Smooth muscle cell (in vitro differentiated cells): Measurements from ENCODE around the gene PTPRCAP. TPM values are rescaled to one million over a fixed set of nuclear protein-coding genes. Genes with fewer than 3 reads are reported as not detected.

Experiments
- DNase-seq: peaks from one replicate; lab custom pipeline; 2025; ENCODE audit not compliant: unreplicated experiment; lab: John Stamatoyannopoulos, UW
- H2AFZ ChIP-seq: fragments of 200-600 bp; sonication (generic); 2 replicates; pipeline ENCODE4 v1.6.0; 2016; ENCODE audit warnings: antibody characterized with exemption, low read depth, mild to moderate bottlenecking
- H3F3A ChIP-seq: fragments of 200-600 bp; sonication (generic); 2 replicates; pipeline ENCODE4 v1.6.0; 2017; ENCODE audit warnings: antibody characterized with exemption, low read depth
- H3K27ac ChIP-seq: fragments of 200-600 bp; sonication (generic); 2 replicates; pipeline ENCODE4 v1.5.1; 2016; ENCODE audit warnings: low read depth, mild to moderate bottlenecking
- H3K27me3 ChIP-seq: fragments of 200-600 bp; sonication (generic); 2 replicates; pipeline ENCODE4 v1.6.1; 2016; ENCODE audit warnings: low read depth, mild to moderate bottlenecking
- H3K36me3 ChIP-seq: fragments of 200-600 bp; sonication (generic); 2 replicates; pipeline ENCODE4 v1.5.1; 2016; ENCODE audit warnings: low read depth
- H3K4me1 ChIP-seq: fragments of 200-600 bp; sonication (generic); 2 replicates; pipeline ENCODE4 v1.5.1; 2016; ENCODE audit warnings: low read depth
- H3K4me2 ChIP-seq: fragments of 200-600 bp; sonication (generic); 2 replicates; pipeline ENCODE4 v1.6.0; 2016; ENCODE audit warnings: mild to moderate bottlenecking
- H3K4me3 ChIP-seq: fragments of 200-600 bp; sonication (generic); 2 replicates; pipeline ENCODE4 v1.5.1; 2016; ENCODE audit warnings: mild to moderate bottlenecking
- H3K79me2 ChIP-seq: fragments of 200-600 bp; sonication (generic); 2 replicates; pipeline ENCODE4 v1.6.0; 2016; ENCODE audit warnings: low read depth, mild to moderate bottlenecking
- H3K9ac ChIP-seq: fragments of 200-600 bp; sonication (generic); 2 replicates; pipeline ENCODE4 v1.6.0; 2016; ENCODE audit warnings: low read depth
- H3K9me3 ChIP-seq: fragments of 200-600 bp; sonication (generic); replicated peaks from 2 replicates; pipeline ENCODE4 v1.5.1; 2016; ENCODE audit warnings: low read depth
- H4K20me1 ChIP-seq: fragments of 200-600 bp; sonication (generic); 2 replicates; pipeline ENCODE4 v1.6.0; 2016; ENCODE audit warnings: low read depth
- WGBS: methylation state at CpG from one replicate; pipeline ENCODE4 v1.1.7; 2016; ENCODE audit warnings: low lambda C conversion rate; 5-methylcytosine and 5-hydroxymethylcytosine counted together
- polyA plus RNA-seq: library from polyadenylated mRNA; unstranded; fragments of >200 nt; fragmentation: Nextera tagmentation; extraction: Ambion mirVana; gene quantifications from 2 replicates; pipeline ENCODE4 v1.2.1, GENCODE V29; 2016
- total RNA-seq: library from RNA; depleted of rRNA; stranded (reverse); fragments of >200 nt; gene quantifications from 2 replicates; pipeline ENCODE4 v1.2.3, GENCODE V29; 2014
- TF ChIP-seq, protein P1 (sequence below): fragments of 200-600 bp; sonication (generic); IDR thresholded peaks from 2 replicates; pipeline ENCODE4 v1.5.1; 2017; ENCODE audit warnings: borderline replicate concordance, mild to moderate bottlenecking, antibody characterized with exemption; ENCODE audit not compliant: insufficient read depth, poor library complexity, severe bottlenecking

The PTPRCAP gene
- total and polyA plus RNA-seq, 2 experiments from 2014 or later = 1.1 TPM; not detected in 1

DNA sequence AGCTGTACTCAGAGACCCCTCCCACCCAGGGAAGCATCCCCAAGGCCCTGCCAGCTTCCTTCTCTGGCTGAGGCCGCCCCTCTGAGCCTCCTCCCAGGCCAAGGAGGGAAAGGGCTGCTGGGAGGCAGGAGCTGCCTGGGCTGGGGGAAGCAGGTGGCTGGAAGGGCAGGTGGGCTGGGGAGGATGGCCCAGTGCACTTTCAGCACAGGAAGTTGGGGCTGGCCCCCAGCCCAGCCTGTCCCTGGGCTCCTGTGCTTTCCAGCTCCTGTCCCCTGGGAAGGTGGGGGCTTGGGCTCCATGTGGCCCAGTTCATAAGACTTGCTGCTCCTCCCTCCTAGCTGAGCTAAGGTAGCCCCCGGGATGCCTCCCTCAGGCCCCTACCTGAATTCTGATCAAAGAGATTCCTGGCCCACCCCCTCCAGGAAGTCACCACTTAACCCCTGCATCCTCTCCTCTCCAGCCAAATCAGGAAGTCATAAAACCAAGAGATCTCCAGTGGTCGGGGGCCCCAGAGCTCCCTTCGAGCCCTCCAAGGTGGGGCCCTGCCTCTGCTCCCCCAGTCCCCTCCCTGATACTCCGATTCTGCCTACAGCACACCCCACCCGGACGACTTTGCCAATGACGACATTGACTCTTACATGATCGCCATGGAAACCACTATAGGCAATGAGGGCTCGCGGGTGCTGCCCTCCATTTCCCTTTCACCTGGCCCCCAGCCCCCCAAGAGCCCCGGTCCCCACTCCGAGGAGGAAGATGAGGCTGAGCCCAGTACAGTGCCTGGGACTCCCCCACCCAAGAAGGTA lies 40.7 kb downstream of the PTPRCAP start:
- TF ChIP-seq, protein P1, sequence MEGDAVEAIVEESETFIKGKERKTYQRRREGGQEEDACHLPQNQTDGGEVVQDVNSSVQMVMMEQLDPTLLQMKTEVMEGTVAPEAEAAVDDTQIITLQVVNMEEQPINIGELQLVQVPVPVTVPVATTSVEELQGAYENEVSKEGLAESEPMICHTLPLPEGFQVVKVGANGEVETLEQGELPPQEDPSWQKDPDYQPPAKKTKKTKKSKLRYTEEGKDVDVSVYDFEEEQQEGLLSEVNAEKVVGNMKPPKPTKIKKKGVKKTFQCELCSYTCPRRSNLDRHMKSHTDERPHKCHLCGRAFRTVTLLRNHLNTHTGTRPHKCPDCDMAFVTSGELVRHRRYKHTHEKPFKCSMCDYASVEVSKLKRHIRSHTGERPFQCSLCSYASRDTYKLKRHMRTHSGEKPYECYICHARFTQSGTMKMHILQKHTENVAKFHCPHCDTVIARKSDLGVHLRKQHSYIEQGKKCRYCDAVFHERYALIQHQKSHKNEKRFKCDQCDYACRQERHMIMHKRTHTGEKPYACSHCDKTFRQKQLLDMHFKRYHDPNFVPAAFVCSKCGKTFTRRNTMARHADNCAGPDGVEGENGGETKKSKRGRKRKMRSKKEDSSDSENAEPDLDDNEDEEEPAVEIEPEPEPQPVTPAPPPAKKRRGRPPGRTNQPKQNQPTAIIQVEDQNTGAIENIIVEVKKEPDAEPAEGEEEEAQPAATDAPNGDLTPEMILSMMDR = no peak
- Histone ChIP-seq H3K79me2 (peaks cover 22% of the 10 kb centered on the region), H3K9ac (no peak overlapping the region), H3K36me3 (no peaks in the 10 kb centered on the region), H3K4me3 (no peak overlapping the region), H3K4me1 (peaks cover 8% of the 10 kb centered on the region), H3K9me3 (no peaks in the 10 kb centered on the region), H3K27me3 (no peaks in the 10 kb centered on the region), H3K4me2 (no peak overlapping the region), H4K20me1 (peaks cover 24% of the 10 kb centered on the region), H3F3A (no peaks in the 10 kb centered on the region), H3K27ac (no peak overlapping the region), H2AFZ (no peak overlapping the region)
- no peak for DNase-seq
- WGBS = 60% methylated on average over 11 of the region's 13 CpGs

DNA sequence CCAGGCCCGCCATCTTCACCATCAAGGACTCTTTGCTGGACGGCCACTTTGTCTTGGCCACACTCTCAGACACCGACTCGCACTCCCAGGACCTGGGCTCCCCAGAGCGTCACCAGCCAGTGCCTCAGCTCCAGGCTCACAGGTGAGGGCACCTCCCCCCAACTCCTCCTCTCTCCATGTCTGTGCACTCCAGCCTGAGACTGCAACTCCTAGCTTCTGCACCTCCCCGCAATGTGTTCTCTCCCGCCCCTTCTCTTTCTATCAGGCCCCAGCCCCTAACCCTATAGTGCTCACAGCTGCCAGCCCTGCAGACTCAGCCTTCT lies 41.3 kb downstream of the PTPRCAP start:
- peaks cover 8% of the 10 kb centered on the region for H3K4me1 ChIP-seq
- 93% methylated on average over 7 of the region's 7 CpGs for WGBS
- H3K4me2 ChIP-seq = no peak overlapping the region
- no peak overlapping the region for H3K4me3 ChIP-seq
- no peaks in the 10 kb centered on the region for H3F3A ChIP-seq
- no peak overlapping the region for H2AFZ ChIP-seq
- H3K79me2 ChIP-seq = peaks cover 19% of the 10 kb centered on the region
- no peak overlapping the region for H3K27ac ChIP-seq
- TF ChIP-seq, protein P1 = no peak
- no peak for DNase-seq
- no peaks in the 10 kb centered on the region for H3K9me3 ChIP-seq
- peaks cover 24% of the 10 kb centered on the region for H4K20me1 ChIP-seq
- H3K9ac ChIP-seq = no peak overlapping the region
- H3K27me3 ChIP-seq = no peaks in the 10 kb centered on the region
- no peaks in the 10 kb centered on the region for H3K36me3 ChIP-seq

DNA sequence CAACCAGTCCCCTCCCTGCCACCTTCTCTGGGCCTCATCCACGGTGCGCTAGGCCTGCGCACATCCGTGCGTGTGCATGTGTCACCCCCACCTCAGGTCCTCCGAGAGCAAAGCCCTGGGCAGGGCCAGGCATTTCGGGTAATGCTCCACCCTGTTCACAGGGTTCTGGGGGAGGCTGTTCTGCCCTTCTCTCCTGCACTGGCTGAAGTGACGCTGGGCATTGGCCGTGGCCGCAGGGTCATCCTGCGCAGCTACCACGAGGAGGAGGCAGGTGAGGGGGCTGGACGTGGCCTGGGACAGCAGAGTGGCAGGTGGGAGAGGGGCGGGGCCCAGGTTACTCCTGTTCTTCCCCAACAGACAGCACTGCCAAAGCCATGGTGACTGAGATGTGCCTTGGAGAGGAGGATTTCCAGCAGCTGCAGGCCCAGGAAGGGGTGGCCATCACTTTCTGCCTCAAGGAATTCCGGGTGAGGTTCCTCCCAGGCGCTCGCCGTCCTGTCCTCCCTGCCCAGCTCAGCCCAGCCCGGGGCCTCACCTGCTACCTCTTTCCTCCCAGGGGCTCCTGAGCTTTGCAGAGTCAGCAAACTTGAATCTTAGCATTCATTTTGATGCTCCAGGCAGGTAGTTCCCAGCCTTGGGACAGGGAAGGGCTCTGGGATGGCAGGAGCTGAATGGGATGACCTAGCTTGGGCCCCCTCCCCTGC lies 41.8 kb downstream of the PTPRCAP start:
- H3K79me2 ChIP-seq = peaks cover 14% of the 10 kb centered on the region
- 94% methylated on average over 19 of the region's 19 CpGs for WGBS
- DNase-seq = no peak

More for the DNA sequence above, 41.8 kb downstream of the PTPRCAP start:
- H3K4me2 ChIP-seq = no peak overlapping the region
- no peaks in the 10 kb centered on the region for H3F3A ChIP-seq
- H3K4me3 ChIP-seq = no peak overlapping the region
- TF ChIP-seq, protein P1 = no peak
- no peak overlapping the region for H3K27ac ChIP-seq
- no peak overlapping the region for H3K9ac ChIP-seq
- no peaks in the 10 kb centered on the region for H3K9me3 ChIP-seq
- peaks cover 19% of the 10 kb centered on the region for H4K20me1 ChIP-seq
- H3K27me3 ChIP-seq = no peaks in the 10 kb centered on the region
- H2AFZ ChIP-seq = no peak overlapping the region
- peaks cover 8% of the 10 kb centered on the region for H3K4me1 ChIP-seq
- no peaks in the 10 kb centered on the region for H3K36me3 ChIP-seq
